PC-9 (cell line): ENCODE measurements around the gene INHA.

Source experiments
- EZH2 ChIP-seq: fragments of 200-600 bp; sonication (generic); IDR thresholded peaks from 2 replicates; pipeline ENCODE4 v1.8.0; 2017; ENCODE audit warnings: antibody characterized with exemption, low read depth
- TF ChIP-seq, protein P1 (sequence below): fragments of 200-600 bp; sonication (generic); conservative IDR thresholded peaks from 2 replicates; pipeline ENCODE4 v1.6.1; 2017; ENCODE audit warnings: mixed run types, antibody characterized with exemption, mild to moderate bottlenecking, moderate library complexity

DNA sequence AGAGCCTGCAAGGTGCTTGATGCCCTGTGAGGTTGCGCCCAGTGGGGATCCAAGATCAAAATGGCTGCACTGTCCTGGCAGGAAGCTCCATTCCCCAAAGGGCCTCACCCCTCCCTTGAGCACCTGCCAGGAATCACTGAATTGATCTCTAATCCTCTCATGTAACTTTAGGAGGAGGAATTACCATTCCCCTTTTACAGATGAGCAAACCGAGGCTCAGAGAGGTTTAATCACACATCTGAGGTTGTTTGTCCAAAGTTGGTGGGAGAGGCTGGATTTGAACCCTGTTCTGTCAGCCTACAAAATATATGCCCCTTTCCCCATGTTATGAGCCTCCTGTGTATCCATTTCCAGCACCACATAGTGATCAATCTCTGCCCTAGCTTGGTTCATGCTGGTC is 47.3 kb upstream of the INHA start:
- TF ChIP-seq, protein P1, sequence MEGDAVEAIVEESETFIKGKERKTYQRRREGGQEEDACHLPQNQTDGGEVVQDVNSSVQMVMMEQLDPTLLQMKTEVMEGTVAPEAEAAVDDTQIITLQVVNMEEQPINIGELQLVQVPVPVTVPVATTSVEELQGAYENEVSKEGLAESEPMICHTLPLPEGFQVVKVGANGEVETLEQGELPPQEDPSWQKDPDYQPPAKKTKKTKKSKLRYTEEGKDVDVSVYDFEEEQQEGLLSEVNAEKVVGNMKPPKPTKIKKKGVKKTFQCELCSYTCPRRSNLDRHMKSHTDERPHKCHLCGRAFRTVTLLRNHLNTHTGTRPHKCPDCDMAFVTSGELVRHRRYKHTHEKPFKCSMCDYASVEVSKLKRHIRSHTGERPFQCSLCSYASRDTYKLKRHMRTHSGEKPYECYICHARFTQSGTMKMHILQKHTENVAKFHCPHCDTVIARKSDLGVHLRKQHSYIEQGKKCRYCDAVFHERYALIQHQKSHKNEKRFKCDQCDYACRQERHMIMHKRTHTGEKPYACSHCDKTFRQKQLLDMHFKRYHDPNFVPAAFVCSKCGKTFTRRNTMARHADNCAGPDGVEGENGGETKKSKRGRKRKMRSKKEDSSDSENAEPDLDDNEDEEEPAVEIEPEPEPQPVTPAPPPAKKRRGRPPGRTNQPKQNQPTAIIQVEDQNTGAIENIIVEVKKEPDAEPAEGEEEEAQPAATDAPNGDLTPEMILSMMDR = no peak
- TF ChIP-seq EZH2 = no peak
